ENCODE measurements around the gene OR4N5.

- no peak for TF ChIP-seq EP300 (IDR thresholded peaks at IDR 0.05)
- TF ChIP-seq CTCF (IDR thresholded peaks at IDR 0.05): no peak
- no peak for TF ChIP-seq POLR2A (IDR thresholded peaks at IDR 0.05)
Observed at GRCh38 chr14:20110438-20110837, 28.2 kb upstream of the OR4N5 start, which contains the start of gene OR4K17.

Data from tibial nerve (tissue), 4 donors.